ENCODE measurements around the gene LY6G5C. TPM values are rescaled to one million over a fixed set of nuclear protein-coding genes. Genes with fewer than 3 reads are reported as not detected.

The LY6G5C gene
- total and polyA plus RNA-seq, 2 donors (not counting 3 experiments of a cell fraction or from before 2014, with no cell fraction given): 8.2 to 11.4 TPM

- intact Hi-C loops (cut with micrococcal nuclease): no loop called here
- BruUV-seq (replicated peaks): no TSS peak
- POLR2A ChIA-PET: no interaction called here
These were observed 4.0 kb downstream of the LY6G5C start for GRCh38 chr6:31676904-31677303.

More at GRCh38 chr6:31676904-31677303, 4.0 kb downstream of the LY6G5C start:
- H3K27ac ChIP-seq (ENCODE audit: insufficient read depth, low read depth, low read length): no peak overlapping the region
- dilution Hi-C loops (cut with MboI; ENCODE audit: extremely low pct_ligation_motif_present, low sequenced_read_pairs): no loop called here
- DNase-seq (ENCODE audit: low read depth, low spot score) (no peak), FAIRE-seq (no peak)
- no peak overlapping the region for H3K4me2 ChIP-seq (ENCODE audit: insufficient read depth, low read length)
- H3K27me3 ChIP-seq (ENCODE audit: control insufficient read depth in 2 of 2, insufficient read depth in 2 of 2, low read length in 2 of 2): no peaks in the 10 kb centered on the region
- no peak overlapping the region for H3K9ac ChIP-seq (replicated peaks; ENCODE audit: extremely low read depth, insufficient read depth, low read length)
- H3K9me1 ChIP-seq (replicated peaks; ENCODE audit: control insufficient read depth, extremely low read depth, insufficient read depth, low read length): no peaks in the 10 kb centered on the region
- CTCF ChIA-PET: no interaction called here
- H3K4me1 ChIP-seq (ENCODE audit: control insufficient read depth, extremely low read depth, insufficient read depth, low read length): peaks cover 8% of the 10 kb centered on the region
- H3K4me3 ChIP-seq (replicated peaks in 1 of 3; ENCODE audit: insufficient read depth in 1 of 3, low read depth in 1 of 3, low read length in 3 of 3): no peak overlapping the region
- H4K20me1 ChIP-seq (replicated peaks; ENCODE audit: control insufficient read depth, extremely low read depth, insufficient read depth, low read length): no peaks in the 10 kb centered on the region
- TF ChIP-seq CTCF (IDR thresholded peaks at IDR 0.05; ENCODE audit: extremely low read depth in 1 of 2, insufficient read depth in 1 of 2, low read depth in 1 of 2, low read length in 2 of 2) (no peak), EZH2 (IDR thresholded peaks at IDR 0.05; ENCODE audit: borderline replicate concordance, low read depth, low read length, severe bottlenecking) (no peak), POLR2AphosphoS5 (IDR thresholded peaks at IDR 0.05; ENCODE audit: insufficient read depth, low read depth, low read length) (no peak), JUN (IDR thresholded peaks at IDR 0.05; ENCODE audit: borderline replicate concordance, insufficient read depth, insufficient read length, low read depth) (no peak), MAX (IDR thresholded peaks at IDR 0.05; ENCODE audit: insufficient read depth, insufficient read length) (no peak), POLR2A (IDR thresholded peaks at IDR 0.05; ENCODE audit: low read depth, low read length) (no peak), MYC (IDR thresholded peaks at IDR 0.05; ENCODE audit: low read depth, low read length) (no peak), GATA2 (IDR thresholded peaks at IDR 0.05; ENCODE audit: insufficient read depth, insufficient read length, low read depth, low read length) (no peak), FOS (IDR thresholded peaks at IDR 0.05; ENCODE audit: borderline replicate concordance, insufficient read depth, low read length) (no peak)
- H3K79me2 ChIP-seq (ENCODE audit: control insufficient read depth, insufficient read depth, low read length): no peaks in the 10 kb centered on the region
- no peaks in the 10 kb centered on the region for H3K9me3 ChIP-seq (replicated peaks; ENCODE audit: control insufficient read depth, insufficient read depth, low read length)
- H2AFZ ChIP-seq (ENCODE audit: low read depth, low read length): no peak overlapping the region
- peaks cover 2 to 11% of the 10 kb centered on the region in 2 experiments for H3K36me3 ChIP-seq (ENCODE audit: control insufficient read depth in 2 of 2, extremely low read depth in 1 of 2, insufficient read depth in 2 of 2, low read length in 2 of 2)

Measured in endothelial cell of umbilical vein (primary cell).